Liver (tissue), 9 donors: Measurements from ENCODE around the gene JMJD6. TPM values are rescaled to one million over a fixed set of nuclear protein-coding genes. Genes with fewer than 3 reads are reported as not detected.

Source experiments
- DNase-seq: peaks from one replicate; pipeline ENCODE4 v3.0.0-alpha.2; 2017; ENCODE audit warnings: low spot score
- H3K27ac ChIP-seq, 2 donors: one replicate each; pipeline ENCODE4 v1.7.0; 2013; ENCODE audit warnings: inconsistent platforms in 2 of 2, low read length in 2 of 2, control low read depth in 1 of 2, low read depth in 1 of 2, mild to moderate bottlenecking in 1 of 2
- H3K27me3 ChIP-seq, 4 donors: one replicate each; pipeline versions ENCODE4 v1.6.1 to v1.7.0; 2013; ENCODE audit warnings: low read length in 3 of 4, inconsistent platforms in 1 of 4, mild to moderate bottlenecking in 1 of 4, moderate library complexity in 1 of 4; ENCODE audit not compliant: control insufficient read depth in 4 of 4, insufficient read depth in 4 of 4
- H3K36me3 ChIP-seq, 4 donors: one replicate each; pipeline versions ENCODE4 v1.6.1 to v1.7.0; 2013; ENCODE audit warnings: low read length in 3 of 4, mild to moderate bottlenecking in 3 of 4, low read depth in 1 of 4, moderate library complexity in 1 of 4; ENCODE audit not compliant: control insufficient read depth in 4 of 4, insufficient read depth in 3 of 4
- H3K4me1 ChIP-seq, 4 donors: one replicate each; pipeline versions ENCODE4 v1.6.1 to v1.7.0; 2013; ENCODE audit warnings: low read length in 3 of 4, mild to moderate bottlenecking in 3 of 4, moderate library complexity in 1 of 4; ENCODE audit not compliant: control insufficient read depth in 4 of 4, insufficient read depth in 4 of 4
- H3K4me3 ChIP-seq, 3 donors: one replicate each; pipeline versions ENCODE4 v1.6.1 to v1.7.0; 2013; ENCODE audit warnings: low read length in 3 of 3, control low read depth in 1 of 3, low read depth in 1 of 3, mild to moderate bottlenecking in 1 of 3
- H3K9ac ChIP-seq, 2 donors: one replicate each; pipeline ENCODE4 v1.7.0; 2013; ENCODE audit warnings: low read length in 2 of 2, mild to moderate bottlenecking in 2 of 2, moderate library complexity in 2 of 2, control low read depth in 1 of 2, low read depth in 1 of 2
- H3K9me3 ChIP-seq, 4 donors: one replicate each; pipeline versions ENCODE4 v1.6.1 to v1.7.0; 2013; ENCODE audit warnings: low read length in 3 of 4; ENCODE audit not compliant: control insufficient read depth in 4 of 4
- FOXA1 ChIP-seq: IDR thresholded peaks from 2 replicates; pipeline ENCODE4 v1.6.1; 2016; ENCODE audit warnings: antibody characterized with exemption
- FOXA2 ChIP-seq: IDR thresholded peaks from 2 replicates; pipeline ENCODE4 v1.6.1; 2016; ENCODE audit warnings: antibody characterized with exemption
- GABPA ChIP-seq, 2 donors: IDR thresholded peaks in 1 of 2; conservative IDR thresholded peaks in 1 of 2; 2 replicates each; pipeline ENCODE4 v1.6.1; 2016; ENCODE audit warnings: antibody characterized with exemption in 2 of 2, mild to moderate bottlenecking in 1 of 2, moderate library complexity in 1 of 2
- HNF4A ChIP-seq, 2 donors: conservative IDR thresholded peaks; 2 replicates each; pipeline ENCODE4 v1.6.1; 2016; ENCODE audit warnings: antibody characterized with exemption in 2 of 2, mild to moderate bottlenecking in 2 of 2
- HNF4G ChIP-seq: IDR thresholded peaks from 2 replicates; pipeline ENCODE4 v1.6.1; 2016; ENCODE audit warnings: antibody characterized with exemption
- JUND ChIP-seq, 2 donors: IDR thresholded peaks; 2 replicates each; pipeline ENCODE4 v1.6.1; 2016; ENCODE audit warnings: antibody characterized with exemption in 2 of 2
- NR2F2 ChIP-seq: IDR thresholded peaks from 2 replicates; pipeline ENCODE4 v1.6.1; 2016; ENCODE audit warnings: antibody characterized with exemption
- RAD21 ChIP-seq, 2 donors: IDR thresholded peaks; 2 replicates each; pipeline ENCODE4 v1.6.1; 2016; ENCODE audit warnings: antibody characterized with exemption in 2 of 2, mild to moderate bottlenecking in 2 of 2
- RXRA ChIP-seq, 2 donors: IDR thresholded peaks; 2 replicates each; pipeline ENCODE4 v1.6.1; 2017 to 2018; ENCODE audit warnings: antibody characterized with exemption in 2 of 2, mild to moderate bottlenecking in 1 of 2
- SP1 ChIP-seq: IDR thresholded peaks from 2 replicates; pipeline ENCODE4 v1.6.1; 2018; ENCODE audit warnings: antibody characterized with exemption, mild to moderate bottlenecking
- TAF1 ChIP-seq: conservative IDR thresholded peaks from 2 replicates; pipeline ENCODE4 v1.6.1; 2016; ENCODE audit warnings: antibody characterized with exemption, mild to moderate bottlenecking
- WGBS: extraction: QIAGEN DNeasy Blood & Tissue Kit; methylation state at CpG from one replicate; pipeline ENCODE4 v1.1.7; 2013; 5-methylcytosine and 5-hydroxymethylcytosine counted together
- polyA plus RNA-seq, 2 donors: library from polyadenylated mRNA; stranded (reverse) in 1 of 2; unstranded in 1 of 2; fragments of 200-250 nt in 1 of 2; fragments of >200 nt in 1 of 2; fragmentation: Nextera tagmentation in 1 of 2; extraction: Ambion mirVana in 1 of 2; gene quantifications; one replicate each; pipeline versions ENCODE4 v1.2.1 to v1.2.3, GENCODE V29; 2013 to 2015
- total RNA-seq, 2 donors: library from RNA; depleted of rRNA; stranded (reverse); fragments of >200 nt; gene quantifications; one replicate each; pipeline ENCODE4 v1.2.3, GENCODE V29; 2014
- TF ChIP-seq, protein P1 (sequence below): IDR thresholded peaks from 2 replicates; pipeline ENCODE4 v1.6.1; 2016; ENCODE audit warnings: antibody characterized with exemption
- TF ChIP-seq, protein P2 (sequence below): IDR thresholded peaks from 2 replicates; pipeline ENCODE4 v1.6.1; 2016; ENCODE audit warnings: antibody characterized with exemption
- TF ChIP-seq, protein P3 (sequence below): fragments of 150-350 bp; IDR thresholded peaks from 2 replicates; pipeline ENCODE4 v1.5.1; 2017; ENCODE audit warnings: improper control_type of control experiment, low read depth, low read length; ENCODE audit not compliant: missing input control
- TF ChIP-seq, protein P4 (sequence below): IDR thresholded peaks from 2 replicates; pipeline ENCODE4 v1.6.1; 2016; ENCODE audit warnings: antibody characterized with exemption
- TF ChIP-seq, protein P5 (sequence below): IDR thresholded peaks from 2 replicates; pipeline ENCODE4 v1.6.1; 2016; ENCODE audit warnings: antibody characterized with exemption, mild to moderate bottlenecking
- donor health status: healthy.
- donor health status: healthy.
- donor health status: healthy.
- donor health status: healthy.
- donor health status: healthy.

The JMJD6 gene
- total and polyA plus RNA-seq, 4 donors = 9.9 to 16.1 (median 11.2) TPM

DNA sequence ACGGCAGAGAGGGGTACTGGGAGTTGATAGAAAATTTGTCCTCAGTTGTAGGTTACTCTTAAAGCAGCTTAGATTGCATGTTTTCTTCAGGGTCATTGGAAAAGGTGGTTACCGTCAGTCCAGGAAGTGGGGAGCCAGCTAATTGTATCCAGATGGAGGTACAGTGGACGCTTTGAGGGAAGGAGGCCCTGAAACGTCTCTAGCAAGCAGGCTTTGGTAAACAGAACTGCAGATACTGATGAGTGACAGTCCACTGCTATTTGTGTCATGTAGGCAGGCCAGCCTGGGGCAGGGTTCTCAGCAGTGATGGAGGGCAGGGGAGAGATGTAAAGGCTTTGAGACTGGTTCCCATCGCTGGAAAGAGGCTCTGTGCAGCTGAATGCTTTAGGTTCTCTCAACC, 52.7 kb downstream of the JMJD6 start (continued):
- TF ChIP-seq TAF1 = no peak
- TF ChIP-seq, protein P1, sequence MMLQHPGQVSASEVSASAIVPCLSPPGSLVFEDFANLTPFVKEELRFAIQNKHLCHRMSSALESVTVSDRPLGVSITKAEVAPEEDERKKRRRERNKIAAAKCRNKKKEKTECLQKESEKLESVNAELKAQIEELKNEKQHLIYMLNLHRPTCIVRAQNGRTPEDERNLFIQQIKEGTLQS = no peak

DNA sequence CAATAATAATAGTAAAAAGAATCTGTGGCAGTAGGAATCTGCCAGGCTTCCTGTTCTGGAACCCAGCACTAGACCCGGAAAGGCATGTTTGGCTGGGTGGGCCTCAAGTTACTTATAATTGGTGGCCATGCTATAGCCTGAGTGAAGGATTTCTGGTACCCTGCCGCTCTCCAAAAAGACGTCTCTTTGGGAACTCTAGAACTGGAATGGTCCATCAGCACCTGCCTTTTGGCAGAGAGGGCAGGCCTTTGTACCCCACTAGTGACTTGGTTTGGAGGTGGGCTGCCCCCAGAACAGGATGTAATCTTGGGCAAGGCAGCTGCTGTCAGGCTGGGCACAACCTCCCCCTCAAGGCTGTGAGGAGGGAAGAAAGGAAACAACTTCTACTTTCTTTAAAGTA, 53.5 kb downstream of the JMJD6 start:
- TF ChIP-seq, protein P1 = no peak
- TF ChIP-seq, protein P2, sequence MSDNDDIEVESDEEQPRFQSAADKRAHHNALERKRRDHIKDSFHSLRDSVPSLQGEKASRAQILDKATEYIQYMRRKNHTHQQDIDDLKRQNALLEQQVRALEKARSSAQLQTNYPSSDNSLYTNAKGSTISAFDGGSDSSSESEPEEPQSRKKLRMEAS = no peak
- TF ChIP-seq FOXA2 (no peak), GABPA (IDR thresholded peaks at IDR 0.05 in 1 of 2, conservative IDR thresholded peaks at IDR 0.05 in 1 of 2) (no peak), RAD21 (IDR thresholded peaks at IDR 0.05) (no peak), JUND (IDR thresholded peaks at IDR 0.05) (no peak), RXRA (IDR thresholded peaks at IDR 0.05) (no peak), NR2F2 (no peak), HNF4G (no peak), FOXA1 (no peak), HNF4A (conservative IDR thresholded peaks at IDR 0.05) (no peak), SP1 (no peak)
- TF ChIP-seq, protein P3, sequence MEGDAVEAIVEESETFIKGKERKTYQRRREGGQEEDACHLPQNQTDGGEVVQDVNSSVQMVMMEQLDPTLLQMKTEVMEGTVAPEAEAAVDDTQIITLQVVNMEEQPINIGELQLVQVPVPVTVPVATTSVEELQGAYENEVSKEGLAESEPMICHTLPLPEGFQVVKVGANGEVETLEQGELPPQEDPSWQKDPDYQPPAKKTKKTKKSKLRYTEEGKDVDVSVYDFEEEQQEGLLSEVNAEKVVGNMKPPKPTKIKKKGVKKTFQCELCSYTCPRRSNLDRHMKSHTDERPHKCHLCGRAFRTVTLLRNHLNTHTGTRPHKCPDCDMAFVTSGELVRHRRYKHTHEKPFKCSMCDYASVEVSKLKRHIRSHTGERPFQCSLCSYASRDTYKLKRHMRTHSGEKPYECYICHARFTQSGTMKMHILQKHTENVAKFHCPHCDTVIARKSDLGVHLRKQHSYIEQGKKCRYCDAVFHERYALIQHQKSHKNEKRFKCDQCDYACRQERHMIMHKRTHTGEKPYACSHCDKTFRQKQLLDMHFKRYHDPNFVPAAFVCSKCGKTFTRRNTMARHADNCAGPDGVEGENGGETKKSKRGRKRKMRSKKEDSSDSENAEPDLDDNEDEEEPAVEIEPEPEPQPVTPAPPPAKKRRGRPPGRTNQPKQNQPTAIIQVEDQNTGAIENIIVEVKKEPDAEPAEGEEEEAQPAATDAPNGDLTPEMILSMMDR = no peak
- TF ChIP-seq, protein P4, sequence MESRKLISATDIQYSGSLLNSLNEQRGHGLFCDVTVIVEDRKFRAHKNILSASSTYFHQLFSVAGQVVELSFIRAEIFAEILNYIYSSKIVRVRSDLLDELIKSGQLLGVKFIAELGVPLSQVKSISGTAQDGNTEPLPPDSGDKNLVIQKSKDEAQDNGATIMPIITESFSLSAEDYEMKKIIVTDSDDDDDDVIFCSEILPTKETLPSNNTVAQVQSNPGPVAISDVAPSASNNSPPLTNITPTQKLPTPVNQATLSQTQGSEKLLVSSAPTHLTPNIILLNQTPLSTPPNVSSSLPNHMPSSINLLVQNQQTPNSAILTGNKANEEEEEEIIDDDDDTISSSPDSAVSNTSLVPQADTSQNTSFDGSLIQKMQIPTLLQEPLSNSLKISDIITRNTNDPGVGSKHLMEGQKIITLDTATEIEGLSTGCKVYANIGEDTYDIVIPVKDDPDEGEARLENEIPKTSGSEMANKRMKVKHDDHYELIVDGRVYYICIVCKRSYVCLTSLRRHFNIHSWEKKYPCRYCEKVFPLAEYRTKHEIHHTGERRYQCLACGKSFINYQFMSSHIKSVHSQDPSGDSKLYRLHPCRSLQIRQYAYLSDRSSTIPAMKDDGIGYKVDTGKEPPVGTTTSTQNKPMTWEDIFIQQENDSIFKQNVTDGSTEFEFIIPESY = no peak
- TF ChIP-seq, protein P5, sequence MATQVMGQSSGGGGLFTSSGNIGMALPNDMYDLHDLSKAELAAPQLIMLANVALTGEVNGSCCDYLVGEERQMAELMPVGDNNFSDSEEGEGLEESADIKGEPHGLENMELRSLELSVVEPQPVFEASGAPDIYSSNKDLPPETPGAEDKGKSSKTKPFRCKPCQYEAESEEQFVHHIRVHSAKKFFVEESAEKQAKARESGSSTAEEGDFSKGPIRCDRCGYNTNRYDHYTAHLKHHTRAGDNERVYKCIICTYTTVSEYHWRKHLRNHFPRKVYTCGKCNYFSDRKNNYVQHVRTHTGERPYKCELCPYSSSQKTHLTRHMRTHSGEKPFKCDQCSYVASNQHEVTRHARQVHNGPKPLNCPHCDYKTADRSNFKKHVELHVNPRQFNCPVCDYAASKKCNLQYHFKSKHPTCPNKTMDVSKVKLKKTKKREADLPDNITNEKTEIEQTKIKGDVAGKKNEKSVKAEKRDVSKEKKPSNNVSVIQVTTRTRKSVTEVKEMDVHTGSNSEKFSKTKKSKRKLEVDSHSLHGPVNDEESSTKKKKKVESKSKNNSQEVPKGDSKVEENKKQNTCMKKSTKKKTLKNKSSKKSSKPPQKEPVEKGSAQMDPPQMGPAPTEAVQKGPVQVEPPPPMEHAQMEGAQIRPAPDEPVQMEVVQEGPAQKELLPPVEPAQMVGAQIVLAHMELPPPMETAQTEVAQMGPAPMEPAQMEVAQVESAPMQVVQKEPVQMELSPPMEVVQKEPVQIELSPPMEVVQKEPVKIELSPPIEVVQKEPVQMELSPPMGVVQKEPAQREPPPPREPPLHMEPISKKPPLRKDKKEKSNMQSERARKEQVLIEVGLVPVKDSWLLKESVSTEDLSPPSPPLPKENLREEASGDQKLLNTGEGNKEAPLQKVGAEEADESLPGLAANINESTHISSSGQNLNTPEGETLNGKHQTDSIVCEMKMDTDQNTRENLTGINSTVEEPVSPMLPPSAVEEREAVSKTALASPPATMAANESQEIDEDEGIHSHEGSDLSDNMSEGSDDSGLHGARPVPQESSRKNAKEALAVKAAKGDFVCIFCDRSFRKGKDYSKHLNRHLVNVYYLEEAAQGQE = no peak
- Histone ChIP-seq H3K36me3 (no peaks in the 10 kb centered on the region), H3K9ac (no peak overlapping the region), H3K4me1 (peaks cover 0 to 12% (median 5%) of the 10 kb centered on the region in 4 donors), H3K9me3 (no peaks in the 10 kb centered on the region), H3K4me3 (no peak overlapping the region), H3K27me3 (no peaks in the 10 kb centered on the region), H3K27ac (no peak overlapping the region)
- DNase-seq = no peak
- 89% methylated on average over 3 of the region's 3 CpGs for WGBS
